Measurements from ENCODE around the gene ESYT1.

The ESYT1 gene

GRCh38 chr12:56117778-56118687 is 10.0 kb upstream of the ESYT1 start, which contains the start of gene ZC3H10:
ZC3H10 (plus strand) TSS chr12:56118266; CDS start chr12:56120563, 2,297 bp downstream.
- Histone ChIP-seq H3K27ac (ENCODE audit: extremely low read depth, low read depth, low read length) (peak within 1 kb of the TSS; percentile 99), H3K36me3 (ENCODE audit: control insufficient read depth in 2 of 2, insufficient read depth in 1 of 2, low read length in 2 of 2) (peaks cover 0 to 58% of the 10 kb centered on the region in 2 experiments; a peak in 1 of 3 replicates), H3K4me1 (ENCODE audit: control insufficient read depth, insufficient read depth, low read length) (peaks cover 5% of the 10 kb centered on the region), H3K4me3 (ENCODE audit: low read depth, low read length) (peak within 1 kb of the TSS; percentile 78), H3K9me3 (ENCODE audit: control insufficient read depth, insufficient read depth, low read depth, low read length) (no peaks in the 10 kb centered on the region)
- ChIA-PET CTCF (interaction anchor here (0.5 to 5.0 kb wide), 26 partner anchors 10 to 1112 kb away, joined by 3 to 86 read pairs (median 4); partner anchors contain the start of genes ERBB3, ESYT1, PA2G4 and RNF41), POLR2A (interaction anchor here (0.6 to 6.1 kb wide), 28 partner anchors 9 to 404 kb away, joined by 3 to 165 read pairs (median 6); partner anchors contain the start of genes ANKRD52, CNPY2, COQ10A and CS)
- TF ChIP-seq WT1 (tag by site-specific recombination; IDR thresholded peaks at IDR 0.05) = peak; percentile 62
- TF ChIP-seq ZNF600 (tag by site-specific recombination; IDR thresholded peaks at IDR 0.05) = peak; percentile 98
- peak; percentile 23 for TF ChIP-seq ZFP69B (tag by site-specific recombination; IDR thresholded peaks at IDR 0.05)
- TF ChIP-seq ZEB2 (tag by site-specific recombination; IDR thresholded peaks at IDR 0.05) = peak; percentile 98
- no peak for TF ChIP-seq ZNF19 (tag by site-specific recombination; IDR thresholded peaks at IDR 0.05; ENCODE audit: low read depth)
- no peak for TF ChIP-seq GLI4 (tag by site-specific recombination; IDR thresholded peaks at IDR 0.05)
- TF ChIP-seq ZNF529 (tag by site-specific recombination; IDR thresholded peaks at IDR 0.05; ENCODE audit: insufficient replicate concordance) = no peak
- TF ChIP-seq ZNF274 (IDR thresholded peaks at IDR 0.05; ENCODE audit: low read length) = no peak
- no peak for TF ChIP-seq ZNF274 (tag by site-specific recombination; IDR thresholded peaks at IDR 0.05; ENCODE audit: borderline replicate concordance)
- peak; percentile 60; the same call in 1 of the 2 replicates for TF ChIP-seq ELK4 (IDR thresholded peaks at IDR 0.05; ENCODE audit: borderline replicate concordance, low read depth, low read length)
- peak; percentile 67; the same call in 1 of the 2 replicates for TF ChIP-seq TRIM28 (IDR thresholded peaks at IDR 0.05; ENCODE audit: borderline replicate concordance, low read length)
- no peak for TF ChIP-seq ZNF830 (tag by site-specific recombination; IDR thresholded peaks at IDR 0.05; ENCODE audit: low read depth)
- peak; percentile 10; the same call in 1 of the 2 replicates for TF ChIP-seq ZNF513 (tag by site-specific recombination; IDR thresholded peaks at IDR 0.05)
- TF ChIP-seq ZFHX2 (tag by site-specific recombination; conservative IDR thresholded peaks at IDR 0.05) = peak; percentile 85
- peak; percentile 93 for TF ChIP-seq ZBTB17 (tag by site-specific recombination; IDR thresholded peaks at IDR 0.05)
- no peak for TF ChIP-seq SALL2 (tag by site-specific recombination; IDR thresholded peaks at IDR 0.05; ENCODE audit: borderline replicate concordance)
- no peak for TF ChIP-seq ZNF398 (tag by site-specific recombination; IDR thresholded peaks at IDR 0.05)
- TF ChIP-seq ZNF140 (tag by site-specific recombination; IDR thresholded peaks at IDR 0.05) = no peak
- peak; percentile 93 for TF ChIP-seq ZNF324 (tag by site-specific recombination; IDR thresholded peaks at IDR 0.05)
- TF ChIP-seq ZNF624 (tag by site-specific recombination; IDR thresholded peaks at IDR 0.05) = no peak
- no peak for TF ChIP-seq ZNF248 (tag by site-specific recombination; IDR thresholded peaks at IDR 0.05)
- TF ChIP-seq ZSCAN18 (tag by site-specific recombination; IDR thresholded peaks at IDR 0.05) = 0 out of 2 replicates have a peak, but pooled peaks have one; percentile 27
- peak; percentile 83 for TF ChIP-seq KLF9 (tag by site-specific recombination; IDR thresholded peaks at IDR 0.05; ENCODE audit: low read depth)
- TF ChIP-seq ZNF785 (tag by site-specific recombination; IDR thresholded peaks at IDR 0.05) = no peak
- no peak for TF ChIP-seq ZNF16 (tag by site-specific recombination; IDR thresholded peaks at IDR 0.05; ENCODE audit: low read depth)
- TF ChIP-seq ZSCAN4 (tag by site-specific recombination; IDR thresholded peaks at IDR 0.05) = no peak; the same call in 1 of the 2 replicates
- peak; percentile 33; the same call in 1 of the 2 replicates for TF ChIP-seq ZBTB48 (tag by site-specific recombination; IDR thresholded peaks at IDR 0.05)
- TF ChIP-seq ZSCAN23 (tag by site-specific recombination; IDR thresholded peaks at IDR 0.05) = peak; percentile 44; the same call in 1 of the 2 replicates
- no peak for TF ChIP-seq ZNF670 (tag by site-specific recombination; IDR thresholded peaks at IDR 0.05; ENCODE audit: low read depth)
- TF ChIP-seq ZNF585B (tag by site-specific recombination; IDR thresholded peaks at IDR 0.05) = no peak
- 0 out of 2 replicates have a peak, but pooled peaks have one; percentile 31 for TF ChIP-seq GFI1B (tag by site-specific recombination; IDR thresholded peaks at IDR 0.05)
